Activated T-cell treated with anti-CD3 and anti-CD28 coated beads, Interleukin-2, amount 50 U/mL, for 48 hours (primary cell): ENCODE data around the gene NOM1.

Source experiments
- DNase-seq, 2 experiments: peaks; one replicate each; pipeline ENCODE4 v3.0.0-alpha.2; 2020

NOM1 gene

GRCh38 chr7:157005456-157006204 lies 56.1 kb downstream of the NOM1 start:
- peak in 1 of 2 experiments; percentile 41 for DNase-seq

DNA sequence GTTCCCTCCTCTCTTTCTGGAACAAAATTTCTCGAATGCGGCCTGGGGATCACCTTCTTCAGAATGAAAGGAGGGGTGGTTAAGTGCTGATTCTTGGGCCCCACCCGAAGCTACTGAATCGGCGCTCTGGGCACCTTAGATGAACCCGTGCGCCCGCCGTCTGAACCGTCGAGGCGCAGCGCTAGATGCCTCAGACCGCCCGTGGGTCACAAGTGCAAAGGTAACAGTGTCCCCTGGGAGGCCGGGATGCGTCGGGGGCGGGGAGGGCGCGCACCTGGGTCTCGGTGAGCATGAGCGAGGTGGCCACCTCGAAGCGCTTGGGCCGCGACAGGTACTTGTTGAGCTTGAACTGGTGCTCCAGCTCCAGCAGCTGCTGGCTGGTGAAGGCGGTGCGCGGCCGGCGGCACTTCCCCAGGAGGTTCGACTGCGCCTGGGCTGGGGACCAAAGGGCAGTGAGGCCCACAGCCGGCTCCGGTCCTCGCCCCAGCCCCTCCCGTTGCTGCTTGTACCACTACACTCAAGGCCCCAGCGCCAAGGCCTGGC lies 56.8 kb downstream of the NOM1 start:
- peak in 1 of 2 experiments; percentile 40 for DNase-seq

GRCh38 chr7:157006829-157007469 lies 57.4 kb downstream of the NOM1 start:
- peak in 1 of 2 experiments; percentile 5 for DNase-seq

GRCh38 chr7:157007470-157008066 lies 58.1 kb downstream of the NOM1 start:
- DNase-seq = peak; percentile 22

- peak in 1 of 2 experiments; percentile 22 for DNase-seq
Measured at GRCh38 chr7:157008206-157009169, 59.0 kb downstream of the NOM1 start.

DNA sequence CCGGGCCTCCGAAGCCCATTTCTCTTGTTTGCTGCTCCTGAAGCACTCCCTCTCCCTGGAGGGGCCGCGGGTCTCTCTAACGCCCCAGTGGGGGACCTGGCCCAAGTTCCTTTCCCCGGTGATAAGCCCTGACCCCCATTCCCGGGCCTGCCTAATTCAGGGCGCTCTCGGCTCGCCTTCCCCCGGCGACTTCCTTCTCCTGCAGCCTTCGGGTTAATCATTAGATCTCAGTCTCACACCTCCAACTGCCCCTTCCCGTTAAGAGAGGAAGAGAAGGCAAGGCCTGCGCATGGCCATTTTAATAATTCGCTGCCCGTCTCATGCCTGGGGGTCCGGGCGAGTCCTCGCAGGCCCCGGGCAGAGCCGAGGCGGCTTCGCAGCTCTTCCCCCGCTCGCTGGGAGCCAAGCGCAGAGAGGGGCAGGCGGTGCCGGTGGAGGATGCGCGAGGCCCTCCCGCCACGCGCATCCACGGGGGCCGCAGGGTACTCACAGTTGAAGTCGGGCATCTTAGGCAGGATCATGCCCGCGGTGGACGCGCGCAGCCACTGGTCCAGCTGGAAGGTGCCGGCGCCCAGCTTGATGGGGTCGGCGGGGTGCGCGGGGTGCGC lies 59.8 kb downstream of the NOM1 start:
- DNase-seq = peak; percentile 40 to 44

DNA sequence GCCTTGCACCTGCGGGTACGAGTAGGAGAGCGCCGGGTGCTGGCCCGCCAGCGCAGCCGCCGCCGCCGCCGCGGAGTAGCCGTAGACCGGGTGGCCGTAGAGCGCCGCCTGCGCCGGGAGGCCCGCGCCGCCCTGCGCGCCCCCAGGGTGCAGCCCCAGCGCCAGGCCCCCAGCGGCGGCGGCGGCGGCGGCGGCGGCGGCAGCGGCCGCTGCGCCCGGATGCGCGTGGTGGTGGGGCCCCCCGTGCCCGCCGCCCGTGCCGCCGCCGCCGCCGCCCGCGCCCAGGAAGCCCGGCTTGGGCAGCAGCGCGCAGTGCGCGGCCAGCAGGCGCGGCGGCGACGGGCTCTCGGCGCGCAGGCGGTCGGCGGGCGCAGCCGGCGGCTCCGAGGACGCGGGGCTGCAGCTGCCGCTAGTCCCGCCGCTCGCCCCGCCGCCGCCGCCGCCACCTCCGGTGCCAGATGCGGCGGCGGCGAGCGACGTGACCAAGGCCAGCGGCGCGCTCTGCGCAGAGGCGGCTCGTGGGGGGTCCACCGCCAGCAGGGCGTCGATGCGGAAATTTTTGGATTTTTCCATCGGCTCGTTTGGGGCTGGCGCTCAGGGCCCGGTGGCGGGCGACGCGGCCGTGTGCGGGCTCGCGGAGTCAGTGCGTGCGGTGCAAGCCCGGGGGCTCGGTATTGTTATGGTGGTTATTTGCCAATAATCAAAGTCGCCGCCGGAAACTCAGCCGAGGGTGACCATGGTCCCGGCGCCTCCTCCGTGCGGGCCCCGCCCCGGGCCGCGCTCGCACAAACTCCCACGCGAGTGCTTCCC lies 60.5 kb downstream of the NOM1 start:
- DNase-seq = peak in 1 of 2 experiments; percentile 20

- peak; percentile 57 to 66 for DNase-seq
Measured at GRCh38 chr7:157010588-157011332, 61.2 kb downstream of the NOM1 start, which contains the start of gene MNX1. Gene MNX1, minus strand, starts transcription at chr7:157010663. Its CDS starts 313 bp downstream, at chr7:157010350.

DNA sequence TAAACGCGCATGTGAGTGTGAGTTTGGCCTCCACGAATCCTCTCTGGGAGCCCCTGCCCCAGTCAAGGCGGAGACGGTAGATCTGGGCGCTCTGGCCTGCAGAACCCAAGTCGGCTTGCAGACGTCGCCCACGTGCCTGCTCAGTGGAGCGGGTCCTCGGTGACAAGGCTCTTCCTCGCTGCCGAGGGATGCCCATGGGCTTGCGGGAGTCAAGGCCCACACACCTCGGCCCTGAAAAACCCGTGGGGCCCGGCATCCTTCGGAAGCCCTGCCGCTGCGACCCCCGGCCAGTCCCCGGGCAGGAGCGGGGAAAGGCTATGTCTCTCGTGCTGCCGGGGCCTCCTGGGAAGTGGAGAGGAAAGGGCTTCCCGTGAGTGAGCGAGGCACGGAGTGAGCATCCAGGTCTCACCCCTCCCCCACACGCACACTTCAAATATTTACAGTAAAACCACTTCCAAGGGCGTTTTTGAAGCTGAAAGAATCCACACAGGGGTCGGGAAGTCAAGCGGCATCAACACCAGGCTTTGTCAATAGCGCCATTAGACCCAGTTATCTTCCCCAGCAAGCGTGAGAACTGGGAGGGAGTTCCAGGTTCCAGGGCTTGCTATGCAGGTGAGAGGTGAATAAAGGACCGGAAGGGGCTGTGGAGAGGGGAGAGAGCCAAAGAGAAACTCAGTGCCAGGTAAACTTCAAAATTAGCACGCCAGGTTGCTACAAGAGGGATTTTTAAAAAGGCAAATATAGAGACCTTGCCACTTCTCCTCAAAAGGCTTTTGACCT lies 62.0 kb downstream of the NOM1 start:
- DNase-seq = peak in 1 of 2 experiments; percentile 35

- no peak for DNase-seq
Measured at GRCh38 chr7:157012113-157012547, 62.6 kb downstream of the NOM1 start.

- DNase-seq = no peak
Measured at GRCh38 chr7:157013101-157013500, 63.6 kb downstream of the NOM1 start.

- DNase-seq = no peak
Measured at GRCh38 chr7:157013602-157014549, 64.4 kb downstream of the NOM1 start.

- no peak for DNase-seq
Measured at GRCh38 chr7:157014635-157015555, 65.4 kb downstream of the NOM1 start.

- no peak for DNase-seq
Measured at GRCh38 chr7:157016024-157016351, 66.5 kb downstream of the NOM1 start.

GRCh38 chr7:157016352-157017041 lies 67.0 kb downstream of the NOM1 start:
- peak; percentile 58 to 67 for DNase-seq

- DNase-seq = peak in 1 of 2 experiments; percentile 27
Measured at GRCh38 chr7:157017149-157017548, 67.6 kb downstream of the NOM1 start.
